ENCODE measurements around the gene BCAP31. TPM values are rescaled to one million over a fixed set of nuclear protein-coding genes. Genes with fewer than 3 reads are reported as not detected.

Gene BCAP31
- total RNA-seq, 4 donors from 2014 or later, result 214 to 334 (median 269) TPM

GRCh38 chrX:153725039-153725831, 1.0 kb upstream of the BCAP31 start:
- no peak for TF ChIP-seq CTCF (IDR thresholded peaks at IDR 0.05; ENCODE audit: low read depth)

- TF ChIP-seq CTCF (IDR thresholded peaks at IDR 0.05; ENCODE audit: low read depth), result no peak
These were observed 586 bp downstream of the BCAP31 start for GRCh38 chrX:153723351-153724251.

- no peak for TF ChIP-seq CTCF (IDR thresholded peaks at IDR 0.05; ENCODE audit: low read depth)
These were observed 1.4 kb downstream of the BCAP31 start for GRCh38 chrX:153722704-153723350.

GRCh38 chrX:153719701-153720100, 4.5 kb downstream of the BCAP31 start:
- no peak for TF ChIP-seq CTCF (IDR thresholded peaks at IDR 0.05; ENCODE audit: low read depth)

GRCh38 chrX:153719238-153719637, 4.9 kb downstream of the BCAP31 start:
- TF ChIP-seq CTCF (IDR thresholded peaks at IDR 0.05; ENCODE audit: low read depth), result no peak

- TF ChIP-seq CTCF (IDR thresholded peaks at IDR 0.05; ENCODE audit: low read depth), result no peak
These were observed 6.7 kb downstream of the BCAP31 start for GRCh38 chrX:153717445-153717844.

GRCh38 chrX:153714256-153714655, 9.9 kb downstream of the BCAP31 start:
- no peak for TF ChIP-seq CTCF (IDR thresholded peaks at IDR 0.05; ENCODE audit: low read depth)
